NCI-H345 treated with DMSO at 0.1 percent for 48 hours (cell line): ENCODE measurements around the gene CCNL2.
A peak's percentile ranks its signal among the peaks of the same experiment; 100 is the strongest.
"Not testable (repeated sequence)": the region's sequence is repeated elsewhere in the genome, so short reads cannot be mapped to it uniquely, and the experiment has no call there.

Experiments
- DNase-seq: peaks from one replicate; lab custom pipeline; 2025; ENCODE audit not compliant: unreplicated experiment; lab: John Stamatoyannopoulos, UW

CCNL2 gene

GRCh38 chr1:1432274-1432950, 33.3 kb upstream of the CCNL2 start:
- no peak for DNase-seq

- DNase-seq = no peak
These were observed 32.7 kb upstream of the CCNL2 start for GRCh38 chr1:1431845-1432273.

- DNase-seq = no peak
These were observed 32.1 kb upstream of the CCNL2 start for GRCh38 chr1:1430992-1431844.

GRCh38 chr1:1430114-1430982, 31.2 kb upstream of the CCNL2 start:
- no peak for DNase-seq

- no peak for DNase-seq
These were observed 30.5 kb upstream of the CCNL2 start for GRCh38 chr1:1429671-1430073.

GRCh38 chr1:1428967-1429366, 29.8 kb upstream of the CCNL2 start:
- not testable (repeated sequence) for DNase-seq

- no peak for DNase-seq
These were observed 29.0 kb upstream of the CCNL2 start for GRCh38 chr1:1428174-1428573.

GRCh38 chr1:1427820-1428148, 28.6 kb upstream of the CCNL2 start:
- DNase-seq = no peak

GRCh38 chr1:1427106-1427819, 28.1 kb upstream of the CCNL2 start:
- no peak for DNase-seq

- DNase-seq = no peak
These were observed 27.5 kb upstream of the CCNL2 start for GRCh38 chr1:1426496-1427105.

- DNase-seq = no peak
These were observed 26.8 kb upstream of the CCNL2 start for GRCh38 chr1:1425753-1426495.

- no peak for DNase-seq
These were observed 26.3 kb upstream of the CCNL2 start for GRCh38 chr1:1425426-1425752.

GRCh38 chr1:1424707-1425106, 25.6 kb upstream of the CCNL2 start:
- DNase-seq = no peak

- no peak for DNase-seq
These were observed 24.1 kb upstream of the CCNL2 start for GRCh38 chr1:1423245-1423597.

- DNase-seq = no peak
These were observed 23.5 kb upstream of the CCNL2 start for GRCh38 chr1:1422465-1423244.

- DNase-seq = no peak
These were observed 22.9 kb upstream of the CCNL2 start for GRCh38 chr1:1421907-1422464.

GRCh38 chr1:1421147-1421906, 22.2 kb upstream of the CCNL2 start, which contains the start of gene ANKRD65:
TSS of gene ANKRD65 (minus strand) at chr1:1421276. CDS start at chr1:1421005, 271 bp downstream.
- DNase-seq = peak; percentile 66

- DNase-seq = no peak
These were observed 21.6 kb upstream of the CCNL2 start for GRCh38 chr1:1420654-1421141.
